GM06990 (cell line): ENCODE results near the gene MTERF4.
A peak's percentile ranks its signal among the peaks of the same experiment; 100 is the strongest.

Experiments used
- DNase-seq: peaks from one replicate; pipeline ENCODE4 v3.0.0-alpha.2; 2011; ENCODE audit not compliant: insufficient read length; ENCODE audit errors: extremely low read depth
- H3K27me3 ChIP-seq: replicated peaks from 2 replicates; pipeline ENCODE4 v1.6.0; 2011; ENCODE audit warnings: low read length; ENCODE audit not compliant: control insufficient read depth, insufficient read depth
- H3K36me3 ChIP-seq: 2 replicates; pipeline ENCODE4 v1.5.1; 2011; ENCODE audit warnings: low read length; ENCODE audit not compliant: control insufficient read depth, insufficient read depth
- H3K4me3 ChIP-seq: replicated peaks from 2 replicates; pipeline ENCODE4 v1.5.1; 2011; ENCODE audit warnings: low read depth, mild to moderate bottlenecking, control low read depth, low read length
- CTCF ChIP-seq: IDR thresholded peaks from 2 replicates; pipeline ENCODE4 v1.5.1; 2011; ENCODE audit warnings: low read length, control low read depth, mild to moderate bottlenecking, inconsistent platforms; ENCODE audit not compliant: insufficient read depth, poor library complexity, severe bottlenecking

The MTERF4 gene, protein sequence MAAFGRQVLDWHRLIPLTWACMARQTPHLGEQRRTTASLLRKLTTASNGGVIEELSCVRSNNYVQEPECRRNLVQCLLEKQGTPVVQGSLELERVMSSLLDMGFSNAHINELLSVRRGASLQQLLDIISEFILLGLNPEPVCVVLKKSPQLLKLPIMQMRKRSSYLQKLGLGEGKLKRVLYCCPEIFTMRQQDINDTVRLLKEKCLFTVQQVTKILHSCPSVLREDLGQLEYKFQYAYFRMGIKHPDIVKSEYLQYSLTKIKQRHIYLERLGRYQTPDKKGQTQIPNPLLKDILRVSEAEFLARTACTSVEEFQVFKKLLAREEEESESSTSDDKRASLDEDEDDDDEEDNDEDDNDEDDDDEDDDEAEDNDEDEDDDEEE

GRCh38 chr2:241102239-241102803, at the start of gene MTERF4:
TSS of gene MTERF4 (minus strand) at chr2:241102287. CDS start at chr2:241102273, 14 bp downstream.
- peak; percentile 94 for DNase-seq
- TF ChIP-seq CTCF = no peak
- Histone ChIP-seq H3K27me3 (no peaks in the 10 kb centered on the region), H3K4me3 (peak within 1 kb of the TSS; percentile 77), H3K36me3 (peaks cover 16% of the 10 kb centered on the region)

DNA sequence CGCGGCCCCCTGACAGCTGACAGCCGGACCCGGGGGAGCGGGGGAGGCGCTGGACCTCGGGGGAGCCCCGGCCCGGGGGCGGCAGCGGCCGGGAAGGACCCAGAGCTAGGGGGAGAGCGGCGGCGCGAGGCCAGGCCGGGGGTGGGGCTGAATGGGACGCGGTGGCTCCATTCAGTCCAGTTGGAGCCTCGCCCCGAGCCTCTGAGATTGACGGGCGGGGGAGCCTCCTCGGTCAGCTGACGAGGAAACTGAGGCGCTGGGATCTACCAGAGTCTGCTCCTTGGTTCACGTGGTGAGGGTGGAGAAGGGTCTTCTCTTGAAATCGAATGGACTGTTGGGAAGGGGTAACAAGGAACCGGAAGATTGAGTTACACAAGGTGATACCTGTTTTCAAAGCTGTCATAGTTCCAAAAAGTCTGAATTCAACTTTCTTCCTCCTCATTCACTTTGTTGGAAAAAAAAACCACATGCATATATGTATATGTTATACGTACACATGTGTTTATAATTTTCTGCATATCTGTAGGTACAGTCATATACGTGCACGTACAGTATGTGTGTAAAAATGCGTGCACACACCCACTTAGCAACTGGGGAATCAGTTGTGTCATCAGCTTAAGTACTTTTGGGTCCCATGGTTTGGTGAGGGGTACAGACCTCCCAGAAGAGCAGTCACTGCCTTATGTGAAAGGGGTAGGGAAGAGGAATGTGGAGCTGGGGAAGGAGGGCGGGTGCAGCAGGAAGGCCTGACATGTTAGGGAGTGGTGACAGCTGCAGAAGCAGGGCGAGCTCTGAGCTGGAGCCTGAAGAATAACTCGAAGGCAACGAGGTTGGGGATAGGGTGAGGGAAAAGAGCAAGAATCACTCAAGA, 48.8 kb upstream of the MTERF4 start:
- peaks cover 3% of the 10 kb centered on the region; the same call in 1 of the 2 replicates for H3K36me3 ChIP-seq
- no peak for DNase-seq
- H3K4me3 ChIP-seq = peak overlapping the region; percentile 93
- H3K27me3 ChIP-seq = no peaks in the 10 kb centered on the region
- TF ChIP-seq CTCF = no peak

GRCh38 chr2:241149925-241150659, 48.0 kb upstream of the MTERF4 start, which contains the start of gene PPP1R7:
TSS of gene PPP1R7 (plus strand) at chr2:241150467. CDS start at chr2:241150496, 29 bp downstream.
- H3K4me3 ChIP-seq = peak within 1 kb of the TSS; percentile 93
- TF ChIP-seq CTCF = peak; percentile 51

GRCh38 chr2:241149675-241149924, 47.5 kb upstream of the MTERF4 start:
- TF ChIP-seq CTCF = no peak
- no peaks in the 10 kb centered on the region for H3K27me3 ChIP-seq
- peaks cover 2% of the 10 kb centered on the region; the same call in 1 of the 2 replicates for H3K36me3 ChIP-seq
- no peak for DNase-seq
- peak overlapping the region; percentile 86 for H3K4me3 ChIP-seq

More at GRCh38 chr2:241149925-241150659, 48.0 kb upstream of the MTERF4 start, which contains the start of gene PPP1R7:
- H3K36me3 ChIP-seq = peaks cover 2% of the 10 kb centered on the region; the same call in 1 of the 2 replicates
- DNase-seq = peak; percentile 97
- no peaks in the 10 kb centered on the region for H3K27me3 ChIP-seq
